HepG2 (cell line): ENCODE results near the gene PSMB3. TPM values are rescaled to one million over a fixed set of nuclear protein-coding genes. Genes with fewer than 3 reads are reported as not detected.

Experiments
- SIN3A ChIP-seq: IDR thresholded peaks from 2 replicates; pipeline ENCODE4 v1.6.1; 2011; ENCODE audit warnings: low read depth, mild to moderate bottlenecking, control low read depth, low read length, borderline replicate concordance
- SYNCRIP ChIP-seq: fragments of 200-400 bp; formaldehyde crosslinking; IDR thresholded peaks from 2 replicates; pipeline ENCODE4 v1.6.1; 2018; ENCODE audit warnings: mild to moderate bottlenecking, low read depth, low read length; ENCODE audit not compliant: insufficient read depth
- ZFP37 ChIP-seq: sonication (generic); formaldehyde crosslinking; IDR thresholded peaks from 2 replicates; pipeline ENCODE4 v1.4.0; 2020; ENCODE audit warnings: missing genetic modification reagents, borderline replicate concordance
- ZNF235 ChIP-seq: sonication (generic); formaldehyde crosslinking; IDR thresholded peaks from 2 replicates; pipeline ENCODE4 v1.8.1; 2023; ENCODE audit warnings: mild to moderate bottlenecking, missing genetic modification reagents, borderline replicate concordance
- ZNF556 ChIP-seq: sonication (generic); formaldehyde crosslinking; IDR thresholded peaks from 2 replicates; pipeline ENCODE4 v1.4.0; 2020; ENCODE audit warnings: mild to moderate bottlenecking, missing genetic modification reagents, borderline replicate concordance
- ZNF850 ChIP-seq: sonication (generic); formaldehyde crosslinking; conservative IDR thresholded peaks from 2 replicates; pipeline ENCODE4 v1.9.0; 2021; ENCODE audit warnings: mild to moderate bottlenecking, missing genetic modification reagents
- polyA plus RNA-seq, 8 experiments: library from polyadenylated mRNA; depleted of rRNA in 3 of 8; stranded (reverse) in 7 of 8; unstranded in 1 of 8; fragments of >200 nt; fragmentation: Illumina TruSeq in 4 of 8; extraction: Trizol in 4 of 8; gene quantifications; 2 replicates each; pipeline versions ENCODE4 v1.2.1 to v1.2.3, GENCODE V29; 2011 to 2016; ENCODE audit warnings: low read depth in 4 of 8, missing spikeins in 1 of 8, mixed read lengths in 1 of 8; ENCODE audit not compliant: insufficient read depth in 1 of 8
- total RNA-seq, 5 experiments: library from RNA; depleted of rRNA; stranded (reverse); fragments of >200 nt; fragmentation: Illumina TruSeq; extraction: Trizol; gene quantifications; 2 replicates each; pipeline ENCODE4 v1.2.3, GENCODE V29; 2016; ENCODE audit warnings: low read depth in 1 of 5
- TF ChIP-seq, protein P1 (sequence below): sonication (generic); formaldehyde crosslinking; IDR thresholded peaks from 2 replicates; pipeline ENCODE4 v1.4.0; 2020; ENCODE audit warnings: mild to moderate bottlenecking, missing genetic modification reagents
- TF ChIP-seq, protein P2 (sequence below): sonication (generic); formaldehyde crosslinking; IDR thresholded peaks from 2 replicates; pipeline ENCODE4 v1.5.1; 2020; ENCODE audit warnings: mild to moderate bottlenecking, missing genetic modification reagents
- TF ChIP-seq, protein P3 (sequence below): sonication (generic); formaldehyde crosslinking; IDR thresholded peaks from 2 replicates; pipeline ENCODE4 v1.5.0; 2020; ENCODE audit warnings: mild to moderate bottlenecking, missing genetic modification reagents
- TF ChIP-seq, protein P4 (sequence below): sonication (generic); formaldehyde crosslinking; IDR thresholded peaks from 2 replicates; pipeline ENCODE4 v1.5.1; 2020; ENCODE audit warnings: mild to moderate bottlenecking, missing genetic modification reagents, borderline replicate concordance

Gene PSMB3
- total and polyA plus RNA-seq, 2 of the 13 experiments (the other 11 are each of a cell fraction or from before 2014, with no cell fraction given) = 366 to 517 TPM

DNA sequence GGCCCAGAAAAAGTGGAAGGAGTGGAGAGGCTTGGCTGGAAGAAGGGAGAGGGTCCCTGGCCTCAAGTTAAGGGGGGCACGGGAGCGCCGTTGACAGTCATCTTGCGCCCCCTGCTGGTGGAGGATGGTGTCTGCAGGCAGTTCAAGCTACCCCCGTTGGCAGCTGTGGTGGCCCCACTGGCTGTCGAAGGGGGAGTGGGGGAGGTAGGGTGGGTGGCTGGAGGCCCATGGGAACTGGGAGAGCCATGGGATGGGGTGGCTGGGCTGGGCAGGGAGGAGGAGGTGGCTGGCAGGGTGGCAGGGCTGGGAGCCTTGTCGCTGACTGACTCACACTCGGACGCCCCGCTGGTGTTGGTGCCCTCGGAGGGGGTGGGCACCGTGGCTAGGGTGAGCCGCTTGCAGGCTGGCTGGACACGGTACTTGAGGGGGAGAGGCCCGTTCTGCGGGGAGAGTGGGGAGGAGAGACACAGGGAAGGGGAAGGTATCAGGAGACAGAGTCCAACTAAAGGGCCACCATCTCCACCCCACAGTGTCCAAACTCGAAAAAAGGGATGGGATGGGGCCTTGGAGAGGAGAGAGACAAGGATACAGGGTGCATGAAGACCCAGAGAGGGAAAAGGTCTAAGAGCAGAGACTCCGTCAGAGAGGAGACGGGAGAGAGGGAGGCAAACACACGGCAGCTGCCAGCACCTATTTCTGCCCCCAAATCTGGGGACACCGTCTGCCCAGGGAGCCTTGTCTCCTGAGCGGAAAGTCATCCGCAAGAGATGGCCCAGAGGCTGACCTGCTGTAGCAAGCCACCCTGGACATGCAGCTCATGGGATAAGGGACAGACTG, 17.2 kb upstream of the PSMB3 start (continued):
- TF ChIP-seq, protein P1, sequence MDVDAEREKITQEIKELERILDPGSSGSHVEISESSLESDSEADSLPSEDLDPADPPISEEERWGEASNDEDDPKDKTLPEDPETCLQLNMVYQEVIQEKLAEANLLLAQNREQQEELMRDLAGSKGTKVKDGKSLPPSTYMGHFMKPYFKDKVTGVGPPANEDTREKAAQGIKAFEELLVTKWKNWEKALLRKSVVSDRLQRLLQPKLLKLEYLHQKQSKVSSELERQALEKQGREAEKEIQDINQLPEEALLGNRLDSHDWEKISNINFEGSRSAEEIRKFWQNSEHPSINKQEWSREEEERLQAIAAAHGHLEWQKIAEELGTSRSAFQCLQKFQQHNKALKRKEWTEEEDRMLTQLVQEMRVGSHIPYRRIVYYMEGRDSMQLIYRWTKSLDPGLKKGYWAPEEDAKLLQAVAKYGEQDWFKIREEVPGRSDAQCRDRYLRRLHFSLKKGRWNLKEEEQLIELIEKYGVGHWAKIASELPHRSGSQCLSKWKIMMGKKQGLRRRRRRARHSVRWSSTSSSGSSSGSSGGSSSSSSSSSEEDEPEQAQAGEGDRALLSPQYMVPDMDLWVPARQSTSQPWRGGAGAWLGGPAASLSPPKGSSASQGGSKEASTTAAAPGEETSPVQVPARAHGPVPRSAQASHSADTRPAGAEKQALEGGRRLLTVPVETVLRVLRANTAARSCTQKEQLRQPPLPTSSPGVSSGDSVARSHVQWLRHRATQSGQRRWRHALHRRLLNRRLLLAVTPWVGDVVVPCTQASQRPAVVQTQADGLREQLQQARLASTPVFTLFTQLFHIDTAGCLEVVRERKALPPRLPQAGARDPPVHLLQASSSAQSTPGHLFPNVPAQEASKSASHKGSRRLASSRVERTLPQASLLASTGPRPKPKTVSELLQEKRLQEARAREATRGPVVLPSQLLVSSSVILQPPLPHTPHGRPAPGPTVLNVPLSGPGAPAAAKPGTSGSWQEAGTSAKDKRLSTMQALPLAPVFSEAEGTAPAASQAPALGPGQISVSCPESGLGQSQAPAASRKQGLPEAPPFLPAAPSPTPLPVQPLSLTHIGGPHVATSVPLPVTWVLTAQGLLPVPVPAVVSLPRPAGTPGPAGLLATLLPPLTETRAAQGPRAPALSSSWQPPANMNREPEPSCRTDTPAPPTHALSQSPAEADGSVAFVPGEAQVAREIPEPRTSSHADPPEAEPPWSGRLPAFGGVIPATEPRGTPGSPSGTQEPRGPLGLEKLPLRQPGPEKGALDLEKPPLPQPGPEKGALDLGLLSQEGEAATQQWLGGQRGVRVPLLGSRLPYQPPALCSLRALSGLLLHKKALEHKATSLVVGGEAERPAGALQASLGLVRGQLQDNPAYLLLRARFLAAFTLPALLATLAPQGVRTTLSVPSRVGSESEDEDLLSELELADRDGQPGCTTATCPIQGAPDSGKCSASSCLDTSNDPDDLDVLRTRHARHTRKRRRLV = no peak
- TF ChIP-seq ZFP37 (CRISPR knock-in tag) (no peak), ZNF556 (CRISPR knock-in tag) (no peak), ZNF235 (CRISPR knock-in tag) (peak; percentile 92), ZNF850 (CRISPR knock-in tag) (no peak), SYNCRIP (no peak), SIN3A (no peak)
- TF ChIP-seq, protein P2, sequence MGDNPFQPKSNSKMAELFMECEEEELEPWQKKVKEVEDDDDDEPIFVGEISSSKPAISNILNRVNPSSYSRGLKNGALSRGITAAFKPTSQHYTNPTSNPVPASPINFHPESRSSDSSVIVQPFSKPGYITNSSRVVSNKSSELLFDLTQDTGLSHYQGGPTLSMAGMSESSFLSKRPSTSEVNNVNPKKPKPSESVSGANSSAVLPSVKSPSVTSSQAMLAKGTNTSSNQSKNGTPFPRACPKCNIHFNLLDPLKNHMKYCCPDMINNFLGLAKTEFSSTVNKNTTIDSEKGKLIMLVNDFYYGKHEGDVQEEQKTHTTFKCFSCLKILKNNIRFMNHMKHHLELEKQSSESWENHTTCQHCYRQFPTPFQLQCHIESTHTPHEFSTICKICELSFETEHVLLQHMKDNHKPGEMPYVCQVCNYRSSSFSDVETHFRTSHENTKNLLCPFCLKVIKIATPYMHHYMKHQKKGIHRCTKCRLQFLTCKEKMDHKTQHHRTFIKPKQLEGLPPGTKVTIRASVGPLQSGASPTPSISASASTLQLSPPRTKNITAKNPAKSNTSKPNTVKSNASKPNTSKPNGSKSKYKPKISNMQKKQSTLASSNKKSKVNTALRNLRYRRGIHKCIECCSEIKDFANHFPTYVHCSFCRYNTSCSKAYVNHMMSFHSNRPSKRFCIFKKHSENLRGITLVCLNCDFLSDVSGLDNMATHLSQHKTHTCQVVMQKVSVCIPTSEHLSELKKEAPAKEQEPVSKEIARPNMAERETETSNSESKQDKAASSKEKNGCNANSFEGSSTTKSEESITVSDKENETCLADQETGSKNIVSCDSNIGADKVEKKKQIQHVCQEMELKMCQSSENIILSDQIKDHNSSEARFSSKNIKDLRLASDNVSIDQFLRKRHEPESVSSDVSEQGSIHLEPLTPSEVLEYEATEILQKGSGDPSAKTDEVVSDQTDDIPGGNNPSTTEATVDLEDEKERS = no peak
- TF ChIP-seq, protein P3, sequence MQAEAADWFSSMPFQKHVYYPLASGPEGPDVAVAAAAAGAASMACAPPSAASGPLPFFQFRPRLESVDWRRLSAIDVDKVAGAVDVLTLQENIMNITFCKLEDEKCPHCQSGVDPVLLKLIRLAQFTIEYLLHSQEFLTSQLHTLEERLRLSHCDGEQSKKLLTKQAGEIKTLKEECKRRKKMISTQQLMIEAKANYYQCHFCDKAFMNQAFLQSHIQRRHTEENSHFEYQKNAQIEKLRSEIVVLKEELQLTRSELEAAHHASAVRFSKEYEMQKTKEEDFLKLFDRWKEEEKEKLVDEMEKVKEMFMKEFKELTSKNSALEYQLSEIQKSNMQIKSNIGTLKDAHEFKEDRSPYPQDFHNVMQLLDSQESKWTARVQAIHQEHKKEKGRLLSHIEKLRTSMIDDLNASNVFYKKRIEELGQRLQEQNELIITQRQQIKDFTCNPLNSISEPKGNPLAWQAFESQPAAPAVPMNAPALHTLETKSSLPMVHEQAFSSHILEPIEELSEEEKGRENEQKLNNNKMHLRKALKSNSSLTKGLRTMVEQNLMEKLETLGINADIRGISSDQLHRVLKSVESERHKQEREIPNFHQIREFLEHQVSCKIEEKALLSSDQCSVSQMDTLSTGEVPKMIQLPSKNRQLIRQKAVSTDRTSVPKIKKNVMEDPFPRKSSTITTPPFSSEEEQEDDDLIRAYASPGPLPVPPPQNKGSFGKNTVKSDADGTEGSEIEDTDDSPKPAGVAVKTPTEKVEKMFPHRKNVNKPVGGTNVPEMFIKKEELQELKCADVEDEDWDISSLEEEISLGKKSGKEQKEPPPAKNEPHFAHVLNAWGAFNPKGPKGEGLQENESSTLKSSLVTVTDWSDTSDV = peak; percentile 52; the same call in 1 of the 2 replicates
- TF ChIP-seq, protein P4, sequence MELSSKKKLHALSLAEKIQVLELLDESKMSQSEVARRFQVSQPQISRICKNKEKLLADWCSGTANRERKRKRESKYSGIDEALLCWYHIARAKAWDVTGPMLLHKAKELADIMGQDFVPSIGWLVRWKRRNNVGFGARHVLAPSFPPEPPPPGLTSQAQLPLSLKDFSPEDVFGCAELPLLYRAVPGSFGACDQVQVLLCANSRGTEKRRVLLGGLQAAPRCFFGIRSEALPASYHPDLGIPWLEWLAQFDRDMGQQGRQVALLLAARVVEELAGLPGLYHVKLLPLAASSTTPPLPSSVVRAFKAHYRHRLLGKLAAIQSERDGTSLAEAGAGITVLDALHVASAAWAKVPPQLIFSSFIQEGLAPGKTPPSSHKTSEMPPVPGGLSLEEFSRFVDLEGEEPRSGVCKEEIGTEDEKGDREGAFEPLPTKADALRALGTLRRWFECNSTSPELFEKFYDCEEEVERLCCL = no peak
